T-cell (primary cell): ENCODE data around the gene DNAJC15. TPM values are rescaled to one million over a fixed set of nuclear protein-coding genes. Genes with fewer than 3 reads are reported as not detected.
"Not testable (repeated sequence)": the region's sequence is repeated elsewhere in the genome, so short reads cannot be mapped to it uniquely, and the experiment has no call there.

Experiments used
- ATAC-seq, 4 experiments: fragments of 200-7000 bp in 3 of 4; fragments of 150-1000 bp in 1 of 4; cut with Tn5 transposase; replicated peaks in 1 of 4; 1 replicate in 3 of 4; 2 replicates in 1 of 4; pipeline ENCODE4 v1.10.0; 2021; ENCODE audit warnings: moderate library complexity in 3 of 4, mild to moderate bottlenecking in 2 of 4, moderate number of reproducible peaks in 1 of 4
- CTCF ChIA-PET, 2 donors: fragments of 300-600 bp; sonication (Branson Sonifier 250); formaldehyde crosslinking; loops; one replicate each; lab custom pipeline; 2022; ENCODE audit warnings: antibody characterized with exemption in 2 of 2; lab: Charles Lee
- POLR2A ChIA-PET, 2 donors: fragments of 300-600 bp; sonication (Branson Sonifier 250); formaldehyde crosslinking; loops; one replicate each; lab custom pipeline; 2022; ENCODE audit warnings: antibody characterized with exemption in 2 of 2; lab: Charles Lee
- DNase-seq, 35 experiments: peaks; one replicate each; pipeline versions ENCODE4 v3.0.0 to v3.0.0-alpha.2; 2013 to 2023
- H3K27ac ChIP-seq: one replicate; pipeline ENCODE4 v1.5.1; 2013; ENCODE audit warnings: low read length
- H3K27me3 ChIP-seq, 2 experiments: replicated peaks in 1 of 2; 1 replicate in 1 of 2; 2 replicates in 1 of 2; pipeline versions ENCODE4 v1.6.1 to v1.7.0; 2013; ENCODE audit warnings: low read length in 1 of 2, mixed read lengths in 1 of 2; ENCODE audit not compliant: control insufficient read depth in 2 of 2, insufficient read depth in 2 of 2; ENCODE audit errors: extremely low read depth in 1 of 2
- H3K36me3 ChIP-seq, 2 donors: 1 replicate in 1 of 2; 2 replicates in 1 of 2; pipeline versions ENCODE4 v1.6.1 to v1.7.0; 2013; ENCODE audit warnings: low read length in 1 of 2; ENCODE audit not compliant: control insufficient read depth in 2 of 2, insufficient read depth in 1 of 2; ENCODE audit errors: extremely low read depth in 1 of 2
- H3K4me1 ChIP-seq, 2 experiments: 1 replicate in 1 of 2; 2 replicates in 1 of 2; pipeline versions ENCODE4 v1.6.1 to v1.7.0; 2013; ENCODE audit warnings: low read length in 2 of 2, mixed read lengths in 1 of 2; ENCODE audit not compliant: insufficient read depth in 2 of 2, control insufficient read depth in 1 of 2; ENCODE audit errors: extremely low read depth in 1 of 2
- H3K4me3 ChIP-seq, 2 donors: 1 replicate in 1 of 2; 2 replicates in 1 of 2; pipeline versions ENCODE4 v1.5.1 to v1.7.0; 2013; ENCODE audit warnings: mild to moderate bottlenecking in 2 of 2, low read length in 1 of 2, moderate library complexity in 1 of 2; ENCODE audit not compliant: control insufficient read depth in 1 of 2; ENCODE audit errors: extremely low read depth in 1 of 2
- H3K9me3 ChIP-seq: 2 replicates; pipeline ENCODE4 v1.7.0; 2013
- H3K27ac Mint-ChIP-seq, 2 donors: one replicate each; pipeline ENCODE4 v1.8.0; 2020 to 2021; ENCODE audit warnings: mild to moderate bottlenecking in 2 of 2, mixed read lengths in 2 of 2
- H3K27me3 Mint-ChIP-seq, 2 donors: one replicate each; pipeline ENCODE4 v1.8.0; 2021 to 2022; ENCODE audit warnings: mixed read lengths in 2 of 2
- H3K36me3 Mint-ChIP-seq: one replicate; pipeline ENCODE4 v1.8.0; 2021; ENCODE audit warnings: mixed read lengths
- H3K4me1 Mint-ChIP-seq, 3 donors: one replicate each; pipeline ENCODE4 v1.8.0; 2020 to 2022; ENCODE audit warnings: mixed read lengths in 3 of 3, mild to moderate bottlenecking in 1 of 3
- H3K4me3 Mint-ChIP-seq, 3 donors: one replicate each; pipeline ENCODE4 v1.8.0; 2020 to 2022; ENCODE audit warnings: mild to moderate bottlenecking in 3 of 3, mixed read lengths in 3 of 3, moderate library complexity in 3 of 3
- H3K9me3 Mint-ChIP-seq, 3 donors: one replicate each; pipeline ENCODE4 v1.8.0; 2020 to 2022; ENCODE audit warnings: mixed read lengths in 3 of 3
- WGBS: methylation state at CpG from one replicate; pipeline ENCODE4 v1.1.5; 2013; ENCODE audit warnings: missing lambda C conversion rate; ENCODE audit not compliant: insufficient coverage; 5-methylcytosine and 5-hydroxymethylcytosine counted together
- total RNA-seq, 35 experiments: library from RNA in 6 of 35; stranded (reverse) in 6 of 35; fragments of 120-200 nt in 1 of 35; gene quantifications; one replicate each; pipeline versions ENCODE4 v1.2.1 to v1.2.4 and lab custom pipeline; 2013 to 2026

DNAJC15 gene
- total RNA-seq, 5 donors from 2014 or later (not counting 1 experiment from before 2014, with no cell fraction given) = 4.4 to 10.8 (median 8.5) TPM

GRCh38 chr13:43058318-43058674 lies 34.9 kb downstream of the DNAJC15 start:
- peak overlapping the region; percentile 88 for H3K27ac Mint-ChIP-seq
- ATAC-seq = peak in 3 of 4 experiments; percentile 3 to 12 (median 5)
- H3K27ac ChIP-seq = peak overlapping the region; percentile 22

GRCh38 chr13:43058831-43059230 lies 35.4 kb downstream of the DNAJC15 start:
- ATAC-seq (no peak), DNase-seq (no peak)
- Histone ChIP-seq H3K27me3 (no peaks in the 10 kb centered on the region), H3K27ac (no peak overlapping the region), H3K9me3 (no peaks in the 10 kb centered on the region), H3K4me1 (peaks cover 25 to 26% of the 10 kb centered on the region in 2 experiments), H3K36me3 (no peaks in the 10 kb centered on the region), H3K4me3 (no peak overlapping the region)
- Mint-ChIP-seq H3K9me3 (no peaks in the 10 kb centered on the region), H3K4me3 (no peak overlapping the region), H3K27me3 (no peaks in the 10 kb centered on the region), H3K36me3 (peaks cover 9% of the 10 kb centered on the region), H3K4me1 (peaks cover 36 to 54% (median 49%) of the 10 kb centered on the region in 3 donors), H3K27ac (peak overlapping the region; percentile 88)
- CTCF ChIA-PET = interaction anchor here (0.6 to 1.3 kb wide), 3 partner anchors 13 to 160 kb away, joined by 3 to 4 read pairs (median 3); no protein-coding TSS in a partner anchor
- POLR2A ChIA-PET = interaction anchor here in 1 of 2 donors (1.3 kb wide), 1 partner anchor 73 kb away, joined by 4 read pairs; no protein-coding TSS in a partner anchor
- WGBS = 100% methylated on average over 1 of the region's 6 CpGs

More at GRCh38 chr13:43058318-43058674, 34.9 kb downstream of the DNAJC15 start:
- H3K4me3 Mint-ChIP-seq = peak overlapping the region in 1 of 3 donors; percentile 31
- ChIA-PET CTCF (interaction anchor here (0.6 to 1.0 kb wide), 2 partner anchors 27 to 29 kb away, joined by 3 read pairs; no protein-coding TSS in a partner anchor), POLR2A (no interaction called here)
- WGBS = 22% methylated on average over 1 of the region's 1 CpG
- no peaks in the 10 kb centered on the region for H3K9me3 Mint-ChIP-seq
- peaks cover 9% of the 10 kb centered on the region for H3K36me3 Mint-ChIP-seq
- peak in 1 of 35 experiments; percentile 6 for DNase-seq
- Histone ChIP-seq H3K9me3 (no peaks in the 10 kb centered on the region), H3K36me3 (no peaks in the 10 kb centered on the region), H3K4me3 (no peak overlapping the region), H3K27me3 (no peaks in the 10 kb centered on the region), H3K4me1 (peaks cover 26 to 27% of the 10 kb centered on the region in 2 experiments)
- H3K27me3 Mint-ChIP-seq = no peaks in the 10 kb centered on the region
- H3K4me1 Mint-ChIP-seq = peaks cover 36 to 49% (median 49%) of the 10 kb centered on the region in 3 donors

- not testable (repeated sequence) for H3K27me3 ChIP-seq, H3K9me3 ChIP-seq, ATAC-seq, H3K27ac ChIP-seq, H3K27me3 Mint-ChIP-seq, H3K36me3 Mint-ChIP-seq, H3K4me3 ChIP-seq, H3K4me3 Mint-ChIP-seq, H3K27ac Mint-ChIP-seq, DNase-seq, H3K36me3 ChIP-seq, H3K9me3 Mint-ChIP-seq
- peaks cover 36 to 62% (median 49%) of the 10 kb centered on the region in 3 donors for H3K4me1 Mint-ChIP-seq
- 93% methylated on average over 3 of the region's 7 CpGs for WGBS
- ChIA-PET POLR2A (interaction anchor here in 1 of 2 donors (1.3 kb wide), 1 partner anchor 74 kb away, joined by 4 read pairs; no protein-coding TSS in a partner anchor), CTCF (interaction anchor here in 1 of 2 donors (1.3 kb wide), 1 partner anchor 12 kb away, joined by 4 read pairs; no protein-coding TSS in a partner anchor)
- peaks cover 20 to 23% of the 10 kb centered on the region in 2 experiments for H3K4me1 ChIP-seq
These were observed 36.4 kb downstream of the DNAJC15 start for GRCh38 chr13:43059779-43060178.

GRCh38 chr13:43060806-43061205 lies 37.4 kb downstream of the DNAJC15 start:
- H3K27me3 Mint-ChIP-seq, ATAC-seq, H3K9me3 Mint-ChIP-seq, H3K27ac ChIP-seq, DNase-seq, POLR2A ChIA-PET, H3K9me3 ChIP-seq, H3K36me3 Mint-ChIP-seq, CTCF ChIA-PET, H3K27ac Mint-ChIP-seq, H3K4me3 ChIP-seq, H3K36me3 ChIP-seq, H3K4me3 Mint-ChIP-seq, H3K27me3 ChIP-seq: not testable (repeated sequence)
- 99% methylated on average over 3 of the region's 4 CpGs for WGBS
- H3K4me1 ChIP-seq = peaks cover 19 to 20% of the 10 kb centered on the region in 2 experiments
- peaks cover 36 to 62% (median 49%) of the 10 kb centered on the region in 3 donors for H3K4me1 Mint-ChIP-seq

- Histone ChIP-seq H3K9me3 (no peaks in the 10 kb centered on the region), H3K4me3 (no peak overlapping the region), H3K4me1 (peaks cover 14 to 15% of the 10 kb centered on the region in 2 experiments), H3K27ac (no peak overlapping the region), H3K36me3 (no peaks in the 10 kb centered on the region), H3K27me3 (no peaks in the 10 kb centered on the region)
- Mint-ChIP-seq H3K9me3 (no peaks in the 10 kb centered on the region), H3K27me3 (no peaks in the 10 kb centered on the region), H3K27ac (peak overlapping the region in 1 of 2 donors; percentile 23), H3K4me1 (peaks cover 30 to 57% (median 44%) of the 10 kb centered on the region in 3 donors), H3K4me3 (no peak overlapping the region), H3K36me3 (peaks cover 15% of the 10 kb centered on the region)
- WGBS = 100% methylated on average over 1 of the region's 5 CpGs
- ATAC-seq = no peak
- no peak for DNase-seq
- CTCF ChIA-PET = no interaction called here
- POLR2A ChIA-PET = no interaction called here
These were observed 38.3 kb downstream of the DNAJC15 start for GRCh38 chr13:43061496-43062280.

- Histone ChIP-seq H3K4me1 (peaks cover 5 to 6% of the 10 kb centered on the region in 2 experiments), H3K36me3 (peaks cover 0 to 6% of the 10 kb centered on the region in 2 donors), H3K9me3 (no peaks in the 10 kb centered on the region), H3K27ac (no peak overlapping the region), H3K27me3 (no peaks in the 10 kb centered on the region), H3K4me3 (no peak overlapping the region)
- no peaks in the 10 kb centered on the region for H3K27me3 Mint-ChIP-seq
- H3K4me3 Mint-ChIP-seq = no peak overlapping the region
- ChIA-PET POLR2A (interaction anchor here in 1 of 2 donors (0.6 kb wide), 1 partner anchor 13 kb away, joined by 4 read pairs; no protein-coding TSS in a partner anchor), CTCF (interaction anchor here in 1 of 2 donors (0.6 to 1.3 kb wide), 2 partner anchors 13 to 17 kb away, joined by 3 to 4 read pairs; no protein-coding TSS in a partner anchor)
- DNase-seq = no peak
- peaks cover 25 to 53% (median 47%) of the 10 kb centered on the region in 3 donors for H3K4me1 Mint-ChIP-seq
- H3K9me3 Mint-ChIP-seq = no peaks in the 10 kb centered on the region
- peaks cover 33% of the 10 kb centered on the region for H3K36me3 Mint-ChIP-seq
- no peak for ATAC-seq
- WGBS = no CpG with 5 or more reads among the region's 1 CpG
- H3K27ac Mint-ChIP-seq = peak overlapping the region; percentile 24 to 34
These were observed 48.4 kb downstream of the DNAJC15 start for GRCh38 chr13:43071824-43072223.
